C4-2B (cell line): Measurements from ENCODE around the gene SLC13A4.

Experiments
- ZFX ChIP-seq: fragments of 450-650 bp; IDR thresholded peaks from 2 replicates; pipeline ENCODE4 v1.6.1; 2017
- TF ChIP-seq, protein P1 (sequence below): fragments of 450-650 bp; conservative IDR thresholded peaks from 2 replicates; pipeline ENCODE4 v1.5.1; 2017; ENCODE audit warnings: mild to moderate bottlenecking

DNA sequence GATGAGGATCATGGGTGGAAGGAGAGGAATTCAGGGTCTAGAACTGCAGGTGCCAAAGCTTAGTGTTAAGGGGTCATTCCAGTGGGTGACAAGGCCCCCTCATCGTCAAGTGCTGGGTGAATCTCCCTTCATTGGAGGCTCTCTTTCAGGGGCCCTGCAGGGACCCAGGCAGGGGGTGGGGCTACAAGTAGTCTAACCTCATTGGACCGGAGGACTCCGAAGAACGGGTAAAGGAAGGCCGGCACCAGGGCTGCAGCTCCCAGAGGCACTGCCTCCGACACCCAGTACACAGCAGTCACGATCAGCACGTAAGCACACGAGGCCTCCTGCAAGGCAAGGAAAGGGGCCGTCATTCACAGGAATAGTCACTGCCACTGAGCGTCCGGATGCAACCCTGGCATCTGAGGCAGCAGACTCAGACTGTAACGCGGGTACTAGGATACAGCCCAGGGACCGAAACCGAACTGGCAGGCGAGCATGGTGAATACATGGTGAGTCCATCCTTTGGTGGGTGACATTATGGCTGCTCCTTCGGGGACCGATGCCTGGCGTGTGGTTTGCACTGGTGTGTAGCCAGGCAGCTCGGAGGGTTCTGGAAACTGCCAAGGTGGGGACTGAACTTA is 6.7 kb downstream of the SLC13A4 start:
- TF ChIP-seq, protein P1, sequence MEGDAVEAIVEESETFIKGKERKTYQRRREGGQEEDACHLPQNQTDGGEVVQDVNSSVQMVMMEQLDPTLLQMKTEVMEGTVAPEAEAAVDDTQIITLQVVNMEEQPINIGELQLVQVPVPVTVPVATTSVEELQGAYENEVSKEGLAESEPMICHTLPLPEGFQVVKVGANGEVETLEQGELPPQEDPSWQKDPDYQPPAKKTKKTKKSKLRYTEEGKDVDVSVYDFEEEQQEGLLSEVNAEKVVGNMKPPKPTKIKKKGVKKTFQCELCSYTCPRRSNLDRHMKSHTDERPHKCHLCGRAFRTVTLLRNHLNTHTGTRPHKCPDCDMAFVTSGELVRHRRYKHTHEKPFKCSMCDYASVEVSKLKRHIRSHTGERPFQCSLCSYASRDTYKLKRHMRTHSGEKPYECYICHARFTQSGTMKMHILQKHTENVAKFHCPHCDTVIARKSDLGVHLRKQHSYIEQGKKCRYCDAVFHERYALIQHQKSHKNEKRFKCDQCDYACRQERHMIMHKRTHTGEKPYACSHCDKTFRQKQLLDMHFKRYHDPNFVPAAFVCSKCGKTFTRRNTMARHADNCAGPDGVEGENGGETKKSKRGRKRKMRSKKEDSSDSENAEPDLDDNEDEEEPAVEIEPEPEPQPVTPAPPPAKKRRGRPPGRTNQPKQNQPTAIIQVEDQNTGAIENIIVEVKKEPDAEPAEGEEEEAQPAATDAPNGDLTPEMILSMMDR: no peak
- TF ChIP-seq ZFX: no peak
